Cardiac atrium fibroblast (primary cell): ENCODE data around the gene NEU2. TPM values are rescaled to one million over a fixed set of nuclear protein-coding genes. Genes with fewer than 3 reads are reported as not detected.

Source experiments
- total RNA-seq: library from RNA; depleted of rRNA; stranded (reverse); fragments of >200 nt; gene quantifications from 2 replicates; pipeline ENCODE4 v1.2.3, GENCODE V29; 2015

Gene NEU2
- total RNA-seq = not detected in 2 replicates

GRCh38 chr2:233032551-233033320, at the start of gene NEU2:
Gene NEU2 (plus strand): TSS chr2:233032672. CDS start chr2:233032672, 0 bp downstream.

GRCh38 chr2:233013027-233013461, 19.4 kb upstream of the NEU2 start, which contains the start of gene NGEF:
Gene NGEF (minus strand): TSS chr2:233013256. CDS start chr2:232974890, 38,366 bp downstream.

GRCh38 chr2:233059797-233060500, 27.5 kb downstream of the NEU2 start, which contains the start of gene INPP5D:
Gene INPP5D (plus strand): TSS chr2:233060342. CDS start chr2:233060479, 137 bp downstream.

Other genes with a start within 250 kb of the NEU2 start
- gene SNORC, start 162.4 kb upstream of the NEU2 start, total RNA-seq = not detected in 2 replicates
- gene NGEF, start 19.4 kb upstream of the NEU2 start, total RNA-seq = 0.32 and 0.72 TPM in 2 replicates
- gene INPP5D, start 27.7 kb downstream of the NEU2 start, total RNA-seq = 0.16 and 0.18 TPM in 2 replicates
- 15.4 and 28.5 TPM in 2 replicates for gene ATG16L1, start 219.0 kb downstream of the NEU2 start, total RNA-seq